AG09319 (cell line): ENCODE data around the gene ZNF771.

Experiments used
- DNase-seq: peaks from one replicate; pipeline ENCODE4 v3.0.0-alpha.2; 2010; ENCODE audit warnings: low read depth; ENCODE audit errors: extremely low read depth
- CTCF ChIP-seq: IDR thresholded peaks from 2 replicates; pipeline ENCODE4 v1.5.1; 2011; ENCODE audit warnings: low read depth, mild to moderate bottlenecking, inconsistent platforms, low read length, moderate library complexity

ZNF771 gene

GRCh38 chr16:30416624-30417528, 9.5 kb downstream of the ZNF771 start:
- TF ChIP-seq CTCF, result no peak
- no peak for DNase-seq

- no peak; the same call in none of the 2 replicates for TF ChIP-seq CTCF
- DNase-seq, result peak; percentile 69
Measured at GRCh38 chr16:30417529-30418349, 10.3 kb downstream of the ZNF771 start.

- no peak for DNase-seq
- TF ChIP-seq CTCF, result no peak
Measured at GRCh38 chr16:30418350-30419181, 11.2 kb downstream of the ZNF771 start.

GRCh38 chr16:30421010-30421409, 13.6 kb downstream of the ZNF771 start:
- TF ChIP-seq CTCF, result no peak
- DNase-seq, result no peak

- no peak for DNase-seq
Measured at GRCh38 chr16:30428055-30428454, 20.6 kb downstream of the ZNF771 start.

GRCh38 chr16:30429418-30429677, 21.9 kb downstream of the ZNF771 start:
- TF ChIP-seq CTCF, result no peak
- DNase-seq, result no peak

More at GRCh38 chr16:30428055-30428454, 20.6 kb downstream of the ZNF771 start:
- TF ChIP-seq CTCF, result no peak
